ENCODE results near the gene ITGB5. TPM values are rescaled to one million over a fixed set of nuclear protein-coding genes. Genes with fewer than 3 reads are reported as not detected.
"Not testable (repeated sequence)": the region's sequence is repeated elsewhere in the genome, so short reads cannot be mapped to it uniquely, and the experiment has no call there.

The ITGB5 gene
- total RNA-seq, 6 experiments from 2014 or later, result 61.3 to 125 (median 98.4) TPM

- H3K36me3 ChIP-seq, result no peaks in the 10 kb centered on the region
- H3K27ac ChIP-seq, result peak overlapping the region in 1 of 3 donors; percentile 37
- DNase-seq (no peak), ATAC-seq (no peak)
- no peak overlapping the region for H3K4me3 ChIP-seq
- H3K27me3 ChIP-seq, result no peaks in the 10 kb centered on the region
- H3K9me3 ChIP-seq, result no peaks in the 10 kb centered on the region
- WGBS (ENCODE audit: insufficient coverage, low coverage, low lambda C conversion rate, missing lambda C conversion rate), result 67% methylated on average over 15 of the region's 15 CpGs
- peaks cover 0 to 9% (median 6%) of the 10 kb centered on the region in 4 donors for H3K4me1 ChIP-seq
- intact Hi-C loops (cut with DNase I), result no loop called here
- TF ChIP-seq CTCF (IDR thresholded peaks at IDR 0.05) (no peak), POLR2A (IDR thresholded peaks at IDR 0.05) (no peak)
Measured at GRCh38 chr3:124829178-124829818, 57.9 kb downstream of the ITGB5 start.

- H3K4me1 ChIP-seq; DNase-seq; intact Hi-C loops (cut with DNase I); H3K4me3 ChIP-seq; H3K27ac ChIP-seq; H3K36me3 ChIP-seq; H3K9me3 ChIP-seq; H3K27me3 ChIP-seq; ATAC-seq: not testable (repeated sequence)
- 80% methylated on average over 13 of the region's 15 CpGs for WGBS (ENCODE audit: insufficient coverage, low coverage, low lambda C conversion rate, missing lambda C conversion rate)
- TF ChIP-seq CTCF (IDR thresholded peaks at IDR 0.05), result peak in 3 of 4 donors; percentile 15 to 24 (median 22)
Measured at GRCh38 chr3:124827476-124828206, 59.5 kb downstream of the ITGB5 start.

- no peak for DNase-seq
- no peaks in the 10 kb centered on the region for H3K9me3 ChIP-seq
- H3K27ac ChIP-seq, result no peak overlapping the region
- TF ChIP-seq POLR2A (IDR thresholded peaks at IDR 0.05) (no peak), CTCF (IDR thresholded peaks at IDR 0.05) (no peak)
- H3K27me3 ChIP-seq, result no peaks in the 10 kb centered on the region
- 46% methylated on average over 3 of the region's 3 CpGs for WGBS (ENCODE audit: insufficient coverage, low coverage, low lambda C conversion rate, missing lambda C conversion rate)
- intact Hi-C loops (cut with DNase I), result no loop called here
- ATAC-seq, result peak in 1 of 4 donors; percentile 63
- no peaks in the 10 kb centered on the region for H3K36me3 ChIP-seq
- H3K4me1 ChIP-seq, result no peaks in the 10 kb centered on the region
- H3K4me3 ChIP-seq, result no peak overlapping the region
Measured at GRCh38 chr3:124826703-124827102, 60.5 kb downstream of the ITGB5 start.

- H3K4me3 ChIP-seq, result no peak overlapping the region
- WGBS (ENCODE audit: insufficient coverage, low coverage, low lambda C conversion rate, missing lambda C conversion rate), result 97% methylated on average over 3 of the region's 4 CpGs
- no peak overlapping the region for H3K27ac ChIP-seq
- intact Hi-C loops (cut with DNase I), result no loop called here
- DNase-seq (no peak), ATAC-seq (no peak)
- no peaks in the 10 kb centered on the region for H3K36me3 ChIP-seq
- H3K27me3 ChIP-seq, result no peaks in the 10 kb centered on the region
- no peaks in the 10 kb centered on the region for H3K4me1 ChIP-seq
- no peak for TF ChIP-seq POLR2A (IDR thresholded peaks at IDR 0.05)
- no peak for TF ChIP-seq CTCF (IDR thresholded peaks at IDR 0.05)
- H3K9me3 ChIP-seq, result no peaks in the 10 kb centered on the region
Measured at GRCh38 chr3:124824286-124824915, 62.8 kb downstream of the ITGB5 start.

Data from right lobe of liver (tissue), 6 donors.